Kidney (tissue), 14 donors: ENCODE data around the gene NKTR. TPM values are rescaled to one million over a fixed set of nuclear protein-coding genes. Genes with fewer than 3 reads are reported as not detected.

Source experiments
- DNase-seq, 5 donors: peaks; one replicate each; pipeline ENCODE4 v3.0.0-alpha.2; 2013 to 2020
- FAIRE-seq: peaks from 2 replicates; lab custom pipeline; 2012; peaks lifted over from hg19 to GRCh38; lab: Jason Lieb, UNC
- H3K27ac ChIP-seq, 2 donors: one replicate each; pipeline ENCODE4 v1.7.0; 2013; ENCODE audit warnings: low read depth in 2 of 2, low read length in 2 of 2, inconsistent platforms in 1 of 2
- H3K27me3 ChIP-seq: one replicate; pipeline ENCODE4 v1.7.1; 2013; ENCODE audit warnings: low read length, inconsistent platforms; ENCODE audit not compliant: control insufficient read depth, insufficient read depth
- H3K36me3 ChIP-seq, 3 donors: one replicate each; pipeline versions ENCODE4 v1.7.0 to v1.7.1; 2013; ENCODE audit warnings: low read length in 3 of 3, control low read depth in 1 of 3, inconsistent platforms in 1 of 3; ENCODE audit not compliant: insufficient read depth in 3 of 3, control insufficient read depth in 2 of 3
- H3K4me1 ChIP-seq, 3 donors: one replicate each; pipeline versions ENCODE4 v1.7.0 to v1.7.1; 2013; ENCODE audit warnings: low read length in 3 of 3, inconsistent platforms in 1 of 3, low read depth in 1 of 3; ENCODE audit not compliant: control insufficient read depth in 2 of 3, insufficient read depth in 2 of 3
- H3K4me3 ChIP-seq, 3 donors: one replicate each; pipeline versions ENCODE4 v1.7.0 to v1.8.1; 2013; ENCODE audit warnings: low read length in 3 of 3, control low read depth in 1 of 3, inconsistent platforms in 1 of 3
- H3K9ac ChIP-seq, 3 donors: one replicate each; pipeline versions ENCODE4 v1.7.0 to v1.7.1; 2013; ENCODE audit warnings: low read length in 3 of 3, control low read depth in 1 of 3, inconsistent platforms in 1 of 3
- H3K9me3 ChIP-seq, 3 donors: one replicate each; pipeline versions ENCODE4 v1.7.0 to v1.7.1; 2013; ENCODE audit warnings: low read length in 3 of 3, control low read depth in 1 of 3, inconsistent platforms in 1 of 3; ENCODE audit not compliant: control insufficient read depth in 2 of 3, insufficient read depth in 1 of 3
- CTCF ChIP-seq: IDR thresholded peaks from 3 replicates; pipeline ENCODE4 v1.5.1; 2012; ENCODE audit warnings: mild to moderate bottlenecking, moderate library complexity, borderline replicate concordance; ENCODE audit not compliant: insufficient read depth; ENCODE audit errors: extremely low read depth
- intact Hi-C: fragments of 100-400 bp; cut with DNase I; formaldehyde crosslinking; loops from one replicate; pipeline ENCODE4 v1.11.1; 2022
- polyA plus RNA-seq: library from polyadenylated mRNA; stranded (reverse); fragments of 350-450 nt; fragmentation: Illumina TruSeq; extraction: RNeasy Lipid Tissue Mini Kit (QIAGEN cat#74804); gene quantifications from one replicate; pipeline ENCODE4 v1.2.3, GENCODE V29; 2014; ENCODE audit warnings: low read depth, low replicate concordance; ENCODE audit not compliant: insufficient read depth
- total RNA-seq: library from RNA; stranded (reverse); fragmentation: NEBNext Ultra II Directional; extraction: Animal tissue kit (Norgen Biotek cat#: 25700); gene quantifications from one replicate; pipeline ENCODE4 v1.2.1, GENCODE V29; 2021
- donor health status: control.
- donor health status: control.
- donor health status: control.
- donor health status: control.
- donor health status: control.
- donor health status: DM: yes; HTN: yes; CAD: no.
- donor health status: Normal renal cell carcinoma (clear cell type).

Gene NKTR
- total and polyA plus RNA-seq, 2 donors from 2014 or later, result 9.2 to 81.1 TPM

GRCh38 chr3:42692667-42693529, 92.4 kb downstream of the NKTR start:
- intact Hi-C loops, result no loop called here
- H3K4me1 ChIP-seq, result no peaks in the 10 kb centered on the region
- H3K27ac ChIP-seq, result no peak overlapping the region
- no peaks in the 10 kb centered on the region for H3K9me3 ChIP-seq
- no peak for FAIRE-seq
- no peaks in the 10 kb centered on the region for H3K27me3 ChIP-seq
- no peak overlapping the region for H3K9ac ChIP-seq
- H3K36me3 ChIP-seq, result no peaks in the 10 kb centered on the region
- no peak overlapping the region for H3K4me3 ChIP-seq
- no peak for DNase-seq
- TF ChIP-seq CTCF, result no peak

GRCh38 chr3:42693530-42693930, 93.0 kb downstream of the NKTR start:
- FAIRE-seq, result no peak

GRCh38 chr3:42694366-42694765, 93.9 kb downstream of the NKTR start:
- no peak overlapping the region for H3K4me3 ChIP-seq
- no peak for DNase-seq
- intact Hi-C loops, result no loop called here
- no peaks in the 10 kb centered on the region for H3K36me3 ChIP-seq
- H3K9ac ChIP-seq, result no peak overlapping the region
- FAIRE-seq, result no peak
- H3K4me1 ChIP-seq, result no peaks in the 10 kb centered on the region
- no peaks in the 10 kb centered on the region for H3K27me3 ChIP-seq
- H3K27ac ChIP-seq, result no peak overlapping the region
- H3K9me3 ChIP-seq, result no peaks in the 10 kb centered on the region
- TF ChIP-seq CTCF, result no peak

More at GRCh38 chr3:42693530-42693930, 93.0 kb downstream of the NKTR start:
- no peak overlapping the region for H3K4me3 ChIP-seq
- no peak for TF ChIP-seq CTCF
- H3K4me1 ChIP-seq, result no peaks in the 10 kb centered on the region
- H3K36me3 ChIP-seq, result no peaks in the 10 kb centered on the region
- H3K9me3 ChIP-seq, result no peaks in the 10 kb centered on the region
- no peaks in the 10 kb centered on the region for H3K27me3 ChIP-seq
- intact Hi-C loops, result no loop called here
- H3K27ac ChIP-seq, result no peak overlapping the region
- DNase-seq, result no peak
- H3K9ac ChIP-seq, result no peak overlapping the region
